Liver (tissue), 9 donors: Measurements from ENCODE around the gene OR6Q1. TPM values are rescaled to one million over a fixed set of nuclear protein-coding genes. Genes with fewer than 3 reads are reported as not detected.

ENCODE experiments used
- DNase-seq: peaks from one replicate; pipeline ENCODE4 v3.0.0-alpha.2; 2017; ENCODE audit warnings: low spot score
- H3K27ac ChIP-seq, 2 donors: one replicate each; pipeline ENCODE4 v1.7.0; 2013; ENCODE audit warnings: inconsistent platforms in 2 of 2, low read length in 2 of 2, control low read depth in 1 of 2, low read depth in 1 of 2, mild to moderate bottlenecking in 1 of 2
- H3K27me3 ChIP-seq, 4 donors: one replicate each; pipeline versions ENCODE4 v1.6.1 to v1.7.0; 2013; ENCODE audit warnings: low read length in 3 of 4, inconsistent platforms in 1 of 4, mild to moderate bottlenecking in 1 of 4, moderate library complexity in 1 of 4; ENCODE audit not compliant: control insufficient read depth in 4 of 4, insufficient read depth in 4 of 4
- H3K36me3 ChIP-seq, 4 donors: one replicate each; pipeline versions ENCODE4 v1.6.1 to v1.7.0; 2013; ENCODE audit warnings: low read length in 3 of 4, mild to moderate bottlenecking in 3 of 4, low read depth in 1 of 4, moderate library complexity in 1 of 4; ENCODE audit not compliant: control insufficient read depth in 4 of 4, insufficient read depth in 3 of 4
- H3K4me1 ChIP-seq, 4 donors: one replicate each; pipeline versions ENCODE4 v1.6.1 to v1.7.0; 2013; ENCODE audit warnings: low read length in 3 of 4, mild to moderate bottlenecking in 3 of 4, moderate library complexity in 1 of 4; ENCODE audit not compliant: control insufficient read depth in 4 of 4, insufficient read depth in 4 of 4
- H3K4me3 ChIP-seq, 3 donors: one replicate each; pipeline versions ENCODE4 v1.6.1 to v1.7.0; 2013; ENCODE audit warnings: low read length in 3 of 3, control low read depth in 1 of 3, low read depth in 1 of 3, mild to moderate bottlenecking in 1 of 3
- H3K9ac ChIP-seq, 2 donors: one replicate each; pipeline ENCODE4 v1.7.0; 2013; ENCODE audit warnings: low read length in 2 of 2, mild to moderate bottlenecking in 2 of 2, moderate library complexity in 2 of 2, control low read depth in 1 of 2, low read depth in 1 of 2
- H3K9me3 ChIP-seq, 4 donors: one replicate each; pipeline versions ENCODE4 v1.6.1 to v1.7.0; 2013; ENCODE audit warnings: low read length in 3 of 4; ENCODE audit not compliant: control insufficient read depth in 4 of 4
- ATF3 ChIP-seq: IDR thresholded peaks from 2 replicates; pipeline ENCODE4 v1.6.1; 2016; ENCODE audit warnings: antibody characterized with exemption
- EGR1 ChIP-seq, 2 donors: IDR thresholded peaks; 2 replicates each; pipeline ENCODE4 v1.6.1; 2016 to 2018; ENCODE audit warnings: antibody characterized with exemption in 2 of 2, low read depth in 2 of 2
- FOXA2 ChIP-seq: IDR thresholded peaks from 2 replicates; pipeline ENCODE4 v1.6.1; 2016; ENCODE audit warnings: antibody characterized with exemption
- GABPA ChIP-seq, 2 donors: IDR thresholded peaks in 1 of 2; conservative IDR thresholded peaks in 1 of 2; 2 replicates each; pipeline ENCODE4 v1.6.1; 2016; ENCODE audit warnings: antibody characterized with exemption in 2 of 2, mild to moderate bottlenecking in 1 of 2, moderate library complexity in 1 of 2
- HNF4A ChIP-seq, 2 donors: conservative IDR thresholded peaks; 2 replicates each; pipeline ENCODE4 v1.6.1; 2016; ENCODE audit warnings: antibody characterized with exemption in 2 of 2, mild to moderate bottlenecking in 2 of 2
- JUND ChIP-seq, 2 donors: IDR thresholded peaks; 2 replicates each; pipeline ENCODE4 v1.6.1; 2016; ENCODE audit warnings: antibody characterized with exemption in 2 of 2
- MAX ChIP-seq: IDR thresholded peaks from 2 replicates; pipeline ENCODE4 v1.6.1; 2016; ENCODE audit warnings: antibody characterized with exemption
- NR2F2 ChIP-seq: IDR thresholded peaks from 2 replicates; pipeline ENCODE4 v1.6.1; 2016; ENCODE audit warnings: antibody characterized with exemption
- RAD21 ChIP-seq, 2 donors: IDR thresholded peaks; 2 replicates each; pipeline ENCODE4 v1.6.1; 2016; ENCODE audit warnings: antibody characterized with exemption in 2 of 2, mild to moderate bottlenecking in 2 of 2
- RXRA ChIP-seq, 2 donors: IDR thresholded peaks; 2 replicates each; pipeline ENCODE4 v1.6.1; 2017 to 2018; ENCODE audit warnings: antibody characterized with exemption in 2 of 2, mild to moderate bottlenecking in 1 of 2
- SP1 ChIP-seq: IDR thresholded peaks from 2 replicates; pipeline ENCODE4 v1.6.1; 2018; ENCODE audit warnings: antibody characterized with exemption, mild to moderate bottlenecking
- TAF1 ChIP-seq: conservative IDR thresholded peaks from 2 replicates; pipeline ENCODE4 v1.6.1; 2016; ENCODE audit warnings: antibody characterized with exemption, mild to moderate bottlenecking
- YY1 ChIP-seq: IDR thresholded peaks from 2 replicates; pipeline ENCODE4 v1.6.1; 2016; ENCODE audit warnings: antibody characterized with exemption, mild to moderate bottlenecking
- ZBTB33 ChIP-seq: IDR thresholded peaks from 2 replicates; pipeline ENCODE4 v1.6.1; 2016; ENCODE audit warnings: antibody characterized with exemption
- WGBS: extraction: QIAGEN DNeasy Blood & Tissue Kit; methylation state at CpG from one replicate; pipeline ENCODE4 v1.1.7; 2013; 5-methylcytosine and 5-hydroxymethylcytosine counted together
- polyA plus RNA-seq, 2 donors: library from polyadenylated mRNA; stranded (reverse) in 1 of 2; unstranded in 1 of 2; fragments of 200-250 nt in 1 of 2; fragments of >200 nt in 1 of 2; fragmentation: Nextera tagmentation in 1 of 2; extraction: Ambion mirVana in 1 of 2; gene quantifications; one replicate each; pipeline versions ENCODE4 v1.2.1 to v1.2.3, GENCODE V29; 2013 to 2015
- total RNA-seq, 2 donors: library from RNA; depleted of rRNA; stranded (reverse); fragments of >200 nt; gene quantifications; one replicate each; pipeline ENCODE4 v1.2.3, GENCODE V29; 2014
- TF ChIP-seq, protein P1 (sequence below): fragments of 150-350 bp; IDR thresholded peaks from 2 replicates; pipeline ENCODE4 v1.5.1; 2017; ENCODE audit warnings: improper control_type of control experiment, low read depth, low read length; ENCODE audit not compliant: missing input control
- TF ChIP-seq, protein P2 (sequence below): IDR thresholded peaks from 2 replicates; pipeline ENCODE4 v1.6.1; 2016; ENCODE audit warnings: antibody characterized with exemption, mild to moderate bottlenecking
- donor health status: healthy.
- donor health status: healthy.
- donor health status: healthy.
- donor health status: healthy.
- donor health status: healthy.

The OR6Q1 gene
- total and polyA plus RNA-seq, 4 donors = not detected

GRCh38 chr11:58003591-58003990 is 27.2 kb upstream of the OR6Q1 start:
- no peak for DNase-seq
- H3K9me3 ChIP-seq = no peaks in the 10 kb centered on the region
- TF ChIP-seq FOXA2 = no peak
- no peak for TF ChIP-seq HNF4A (conservative IDR thresholded peaks at IDR 0.05)
- no peak for TF ChIP-seq ATF3
- no peak for TF ChIP-seq NR2F2
- no peak for TF ChIP-seq GABPA (IDR thresholded peaks at IDR 0.05 in 1 of 2, conservative IDR thresholded peaks at IDR 0.05 in 1 of 2)
- no peak for TF ChIP-seq TAF1
- no peak for TF ChIP-seq JUND (IDR thresholded peaks at IDR 0.05)
- no peaks in the 10 kb centered on the region for H3K4me1 ChIP-seq
- H3K27me3 ChIP-seq = no peaks in the 10 kb centered on the region
- no peak overlapping the region for H3K9ac ChIP-seq
- no peak overlapping the region for H3K4me3 ChIP-seq
- no peaks in the 10 kb centered on the region for H3K36me3 ChIP-seq
- H3K27ac ChIP-seq = no peak overlapping the region

DNA sequence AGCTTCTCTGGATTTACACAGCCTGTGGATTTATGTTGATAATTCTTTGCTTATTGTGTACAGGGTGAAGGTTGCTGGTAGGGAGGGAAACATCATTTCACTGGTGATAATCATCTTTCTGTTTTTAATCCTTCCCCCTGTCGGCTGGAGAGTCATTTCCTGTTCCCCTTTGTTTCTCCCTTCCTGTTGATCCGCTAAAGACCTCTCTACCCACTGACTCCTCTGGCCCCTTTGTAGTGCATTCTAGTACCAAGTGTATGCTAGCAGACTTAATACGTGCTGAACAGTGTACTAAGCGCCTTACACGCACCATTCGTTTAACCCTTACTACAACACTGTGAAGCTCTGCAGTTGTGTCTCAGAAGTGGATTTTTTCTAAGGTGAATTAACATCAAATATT is 26.1 kb upstream of the OR6Q1 start:
- no peak for DNase-seq
- Histone ChIP-seq H3K9me3 (no peaks in the 10 kb centered on the region), H3K27ac (peak overlapping the region in 1 of 2 donors; percentile 28), H3K4me1 (no peaks in the 10 kb centered on the region), H3K27me3 (no peaks in the 10 kb centered on the region), H3K9ac (no peak overlapping the region), H3K4me3 (no peak overlapping the region), H3K36me3 (no peaks in the 10 kb centered on the region)
- 60% methylated on average over 6 of the region's 6 CpGs for WGBS
- TF ChIP-seq SP1 (peak; percentile 24), RAD21 (IDR thresholded peaks at IDR 0.05) (peak in 1 of 2 donors; percentile 18), TAF1 (no peak), HNF4A (conservative IDR thresholded peaks at IDR 0.05) (no peak), MAX (no peak), NR2F2 (peak; percentile 70), RXRA (IDR thresholded peaks at IDR 0.05) (peak in 1 of 2 donors; percentile 45), EGR1 (IDR thresholded peaks at IDR 0.05; ENCODE audit: low read depth in 2 of 2) (no peak), ZBTB33 (no peak)
- TF ChIP-seq, protein P1, sequence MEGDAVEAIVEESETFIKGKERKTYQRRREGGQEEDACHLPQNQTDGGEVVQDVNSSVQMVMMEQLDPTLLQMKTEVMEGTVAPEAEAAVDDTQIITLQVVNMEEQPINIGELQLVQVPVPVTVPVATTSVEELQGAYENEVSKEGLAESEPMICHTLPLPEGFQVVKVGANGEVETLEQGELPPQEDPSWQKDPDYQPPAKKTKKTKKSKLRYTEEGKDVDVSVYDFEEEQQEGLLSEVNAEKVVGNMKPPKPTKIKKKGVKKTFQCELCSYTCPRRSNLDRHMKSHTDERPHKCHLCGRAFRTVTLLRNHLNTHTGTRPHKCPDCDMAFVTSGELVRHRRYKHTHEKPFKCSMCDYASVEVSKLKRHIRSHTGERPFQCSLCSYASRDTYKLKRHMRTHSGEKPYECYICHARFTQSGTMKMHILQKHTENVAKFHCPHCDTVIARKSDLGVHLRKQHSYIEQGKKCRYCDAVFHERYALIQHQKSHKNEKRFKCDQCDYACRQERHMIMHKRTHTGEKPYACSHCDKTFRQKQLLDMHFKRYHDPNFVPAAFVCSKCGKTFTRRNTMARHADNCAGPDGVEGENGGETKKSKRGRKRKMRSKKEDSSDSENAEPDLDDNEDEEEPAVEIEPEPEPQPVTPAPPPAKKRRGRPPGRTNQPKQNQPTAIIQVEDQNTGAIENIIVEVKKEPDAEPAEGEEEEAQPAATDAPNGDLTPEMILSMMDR = no peak

- Histone ChIP-seq H3K36me3 (no peaks in the 10 kb centered on the region), H3K4me1 (no peaks in the 10 kb centered on the region), H3K9ac (no peak overlapping the region), H3K4me3 (no peak overlapping the region), H3K27me3 (no peaks in the 10 kb centered on the region), H3K27ac (no peak overlapping the region), H3K9me3 (no peaks in the 10 kb centered on the region)
- 62% methylated on average over 2 of the region's 2 CpGs for WGBS
- no peak for DNase-seq
- no peak for TF ChIP-seq HNF4A (conservative IDR thresholded peaks at IDR 0.05)
- TF ChIP-seq EGR1 (IDR thresholded peaks at IDR 0.05; ENCODE audit: low read depth in 2 of 2) = no peak
- no peak for TF ChIP-seq MAX
- TF ChIP-seq YY1 = no peak
- no peak for TF ChIP-seq RAD21 (IDR thresholded peaks at IDR 0.05)
- no peak for TF ChIP-seq ATF3
- no peak for TF ChIP-seq ZBTB33
- TF ChIP-seq TAF1 = no peak
- TF ChIP-seq, protein P2, sequence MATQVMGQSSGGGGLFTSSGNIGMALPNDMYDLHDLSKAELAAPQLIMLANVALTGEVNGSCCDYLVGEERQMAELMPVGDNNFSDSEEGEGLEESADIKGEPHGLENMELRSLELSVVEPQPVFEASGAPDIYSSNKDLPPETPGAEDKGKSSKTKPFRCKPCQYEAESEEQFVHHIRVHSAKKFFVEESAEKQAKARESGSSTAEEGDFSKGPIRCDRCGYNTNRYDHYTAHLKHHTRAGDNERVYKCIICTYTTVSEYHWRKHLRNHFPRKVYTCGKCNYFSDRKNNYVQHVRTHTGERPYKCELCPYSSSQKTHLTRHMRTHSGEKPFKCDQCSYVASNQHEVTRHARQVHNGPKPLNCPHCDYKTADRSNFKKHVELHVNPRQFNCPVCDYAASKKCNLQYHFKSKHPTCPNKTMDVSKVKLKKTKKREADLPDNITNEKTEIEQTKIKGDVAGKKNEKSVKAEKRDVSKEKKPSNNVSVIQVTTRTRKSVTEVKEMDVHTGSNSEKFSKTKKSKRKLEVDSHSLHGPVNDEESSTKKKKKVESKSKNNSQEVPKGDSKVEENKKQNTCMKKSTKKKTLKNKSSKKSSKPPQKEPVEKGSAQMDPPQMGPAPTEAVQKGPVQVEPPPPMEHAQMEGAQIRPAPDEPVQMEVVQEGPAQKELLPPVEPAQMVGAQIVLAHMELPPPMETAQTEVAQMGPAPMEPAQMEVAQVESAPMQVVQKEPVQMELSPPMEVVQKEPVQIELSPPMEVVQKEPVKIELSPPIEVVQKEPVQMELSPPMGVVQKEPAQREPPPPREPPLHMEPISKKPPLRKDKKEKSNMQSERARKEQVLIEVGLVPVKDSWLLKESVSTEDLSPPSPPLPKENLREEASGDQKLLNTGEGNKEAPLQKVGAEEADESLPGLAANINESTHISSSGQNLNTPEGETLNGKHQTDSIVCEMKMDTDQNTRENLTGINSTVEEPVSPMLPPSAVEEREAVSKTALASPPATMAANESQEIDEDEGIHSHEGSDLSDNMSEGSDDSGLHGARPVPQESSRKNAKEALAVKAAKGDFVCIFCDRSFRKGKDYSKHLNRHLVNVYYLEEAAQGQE = no peak
Measured at GRCh38 chr11:58006940-58007339, 23.8 kb upstream of the OR6Q1 start.
